PC-9 (cell line): ENCODE data around the gene ABHD8.

Source experiments
- EZH2 ChIP-seq: fragments of 200-600 bp; sonication (generic); IDR thresholded peaks from 2 replicates; pipeline ENCODE4 v1.8.0; 2017; ENCODE audit warnings: antibody characterized with exemption, low read depth
- TF ChIP-seq, protein P1 (sequence below): fragments of 200-600 bp; sonication (generic); conservative IDR thresholded peaks from 2 replicates; pipeline ENCODE4 v1.6.1; 2017; ENCODE audit warnings: mixed run types, antibody characterized with exemption, mild to moderate bottlenecking, moderate library complexity

DNA sequence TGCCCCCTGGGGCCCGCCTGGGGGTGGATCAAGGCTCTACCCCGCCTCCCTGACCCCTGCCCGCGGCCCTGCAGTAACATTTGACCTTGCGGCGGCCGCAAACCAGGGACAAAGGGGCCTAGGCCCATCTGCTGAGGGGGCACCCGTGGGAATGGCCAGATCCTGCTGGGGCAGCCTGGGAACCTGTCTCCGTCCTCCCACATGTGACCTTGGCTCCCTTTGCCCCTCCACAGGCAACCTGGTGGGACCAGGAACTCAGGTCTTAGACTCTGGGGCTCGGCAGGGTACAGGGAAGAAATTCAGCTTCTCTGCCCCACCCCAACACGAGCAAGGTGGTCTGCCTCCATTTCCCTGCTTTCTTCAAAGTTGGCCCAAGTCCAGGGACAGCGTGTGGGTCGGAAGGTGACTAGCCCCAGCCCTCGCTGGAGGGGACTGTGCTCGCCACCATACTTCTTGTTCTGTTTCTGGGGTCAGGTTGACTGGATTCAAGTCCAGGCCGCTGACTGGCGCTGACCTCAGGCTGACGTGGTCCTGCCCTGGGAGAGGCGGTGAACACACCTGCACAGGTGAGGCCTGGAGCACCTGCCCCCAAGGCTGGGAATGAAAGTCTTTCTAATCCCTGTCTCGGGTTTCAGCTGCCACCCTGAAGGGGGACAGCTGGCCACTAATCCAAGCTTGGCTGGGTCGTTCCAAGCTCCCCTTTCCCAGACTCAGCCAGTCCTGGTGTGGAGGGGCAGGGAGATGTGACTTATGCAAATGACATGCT is 55.0 kb downstream of the ABHD8 start:
- TF ChIP-seq, protein P1, sequence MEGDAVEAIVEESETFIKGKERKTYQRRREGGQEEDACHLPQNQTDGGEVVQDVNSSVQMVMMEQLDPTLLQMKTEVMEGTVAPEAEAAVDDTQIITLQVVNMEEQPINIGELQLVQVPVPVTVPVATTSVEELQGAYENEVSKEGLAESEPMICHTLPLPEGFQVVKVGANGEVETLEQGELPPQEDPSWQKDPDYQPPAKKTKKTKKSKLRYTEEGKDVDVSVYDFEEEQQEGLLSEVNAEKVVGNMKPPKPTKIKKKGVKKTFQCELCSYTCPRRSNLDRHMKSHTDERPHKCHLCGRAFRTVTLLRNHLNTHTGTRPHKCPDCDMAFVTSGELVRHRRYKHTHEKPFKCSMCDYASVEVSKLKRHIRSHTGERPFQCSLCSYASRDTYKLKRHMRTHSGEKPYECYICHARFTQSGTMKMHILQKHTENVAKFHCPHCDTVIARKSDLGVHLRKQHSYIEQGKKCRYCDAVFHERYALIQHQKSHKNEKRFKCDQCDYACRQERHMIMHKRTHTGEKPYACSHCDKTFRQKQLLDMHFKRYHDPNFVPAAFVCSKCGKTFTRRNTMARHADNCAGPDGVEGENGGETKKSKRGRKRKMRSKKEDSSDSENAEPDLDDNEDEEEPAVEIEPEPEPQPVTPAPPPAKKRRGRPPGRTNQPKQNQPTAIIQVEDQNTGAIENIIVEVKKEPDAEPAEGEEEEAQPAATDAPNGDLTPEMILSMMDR: no peak
- TF ChIP-seq EZH2: no peak
